DMS53 treated with DMSO at 0.1 percent for 48 hours (cell line): ENCODE measurements around the gene PLXNA1.

Source experiments
- DNase-seq: peaks from one replicate; lab custom pipeline; 2025; ENCODE audit not compliant: unreplicated experiment; lab: John Stamatoyannopoulos, UW

Gene PLXNA1

DNA sequence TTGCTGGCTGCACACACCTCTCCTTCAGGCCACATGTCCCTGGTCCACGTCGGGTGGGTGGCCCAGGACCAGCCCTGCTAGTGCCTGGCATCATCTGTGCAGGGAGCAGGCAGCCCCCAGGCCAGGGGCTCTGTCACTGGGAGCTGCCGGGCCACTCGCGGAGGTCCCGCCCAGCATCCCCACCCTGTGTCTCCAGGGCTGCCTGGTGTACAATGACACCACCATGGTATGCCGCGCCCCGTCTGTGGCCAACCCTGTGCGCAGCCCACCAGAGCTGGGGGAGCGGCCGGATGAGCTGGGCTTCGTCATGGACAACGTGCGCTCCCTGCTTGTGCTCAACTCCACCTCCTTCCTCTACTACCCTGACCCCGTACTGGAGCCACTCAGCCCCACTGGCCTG, 34.3 kb downstream of the PLXNA1 start:
- no peak for DNase-seq

GRCh38 chr3:127017781-127018180, 34.9 kb downstream of the PLXNA1 start:
- DNase-seq = no peak

DNA sequence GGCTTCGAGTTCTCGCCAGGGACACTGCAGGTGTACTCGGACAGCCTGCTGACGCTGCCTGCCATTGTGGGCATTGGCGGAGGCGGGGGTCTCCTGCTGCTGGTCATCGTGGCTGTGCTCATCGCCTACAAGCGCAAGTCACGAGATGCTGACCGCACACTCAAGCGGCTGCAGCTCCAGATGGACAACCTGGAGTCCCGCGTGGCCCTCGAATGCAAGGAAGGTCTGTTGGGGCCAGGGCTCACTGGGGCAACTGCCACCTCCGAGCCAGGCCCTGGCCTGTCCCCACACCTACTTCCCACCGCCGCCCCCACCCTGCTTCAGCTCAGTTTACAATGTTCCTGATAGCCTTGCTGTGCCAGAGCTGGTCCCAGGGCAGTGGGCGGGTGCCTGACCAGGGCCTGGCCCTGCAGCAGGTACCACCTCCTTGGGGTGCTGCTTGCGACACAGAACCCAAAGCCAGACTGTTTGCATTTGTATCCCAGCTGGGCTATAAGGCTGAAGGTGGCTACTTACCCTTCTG, 35.5 kb downstream of the PLXNA1 start:
- DNase-seq = no peak

DNA sequence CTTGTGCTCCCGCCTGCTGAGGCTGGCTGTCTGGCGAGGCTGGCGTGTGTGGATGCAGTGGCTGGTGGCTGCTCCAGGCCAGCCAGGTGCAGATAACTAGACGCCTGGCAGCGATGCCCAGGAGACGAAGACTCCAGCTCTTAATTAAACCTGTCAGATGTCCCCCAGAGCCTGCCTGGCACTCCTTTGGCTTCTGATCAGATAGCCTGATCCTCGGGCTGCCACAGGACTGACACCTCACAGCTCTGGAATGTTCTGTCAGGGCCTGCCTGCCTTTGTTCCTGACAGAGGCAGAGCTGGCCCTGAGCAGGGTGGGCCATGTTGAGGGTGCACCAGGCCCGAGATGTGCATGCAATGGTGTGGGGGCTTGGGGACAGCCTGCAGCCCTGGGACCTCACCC, 36.5 kb downstream of the PLXNA1 start:
- no peak for DNase-seq

DNA sequence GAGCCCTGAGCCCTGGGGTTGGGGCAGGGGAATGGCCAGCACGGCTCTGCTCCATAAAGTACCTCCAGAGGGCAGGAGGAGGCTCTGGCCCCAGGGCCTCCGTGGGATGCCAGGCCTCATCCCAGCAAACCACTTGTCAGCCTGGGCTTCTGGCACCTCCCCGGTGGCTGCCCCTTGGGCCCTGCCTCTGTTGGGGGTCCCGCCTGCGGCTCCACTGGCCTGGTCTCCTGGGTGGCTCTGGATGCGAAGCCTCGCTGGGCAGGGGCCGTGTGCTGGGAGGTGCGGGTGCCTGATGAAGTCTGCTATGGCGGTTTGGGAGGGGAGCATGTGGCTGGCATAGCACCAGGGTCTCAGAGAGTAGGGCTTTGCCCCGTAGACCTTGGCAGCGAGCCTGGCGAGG, 37.6 kb downstream of the PLXNA1 start:
- no peak for DNase-seq

DNA sequence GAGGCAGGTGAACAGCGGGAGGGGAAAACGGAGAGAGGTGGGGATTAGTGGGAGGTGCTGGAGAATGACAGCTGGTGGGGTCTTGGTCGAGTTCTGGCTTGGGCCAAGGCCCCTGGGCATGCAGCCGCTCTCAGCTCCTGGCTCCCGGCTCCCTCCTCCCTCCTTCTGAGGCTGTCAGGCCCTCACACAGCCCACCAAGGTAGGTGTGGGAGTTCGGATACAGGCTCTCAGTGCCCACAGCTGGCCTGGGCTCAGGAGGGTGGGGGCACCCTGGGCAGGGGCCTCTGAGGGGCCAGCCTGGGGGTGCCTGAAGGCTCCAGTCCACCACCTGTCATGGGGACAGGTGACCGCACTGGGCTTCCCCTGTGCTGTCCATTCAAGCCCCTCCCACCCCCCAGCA, 39.9 kb downstream of the PLXNA1 start:
- DNase-seq = no peak

DNA sequence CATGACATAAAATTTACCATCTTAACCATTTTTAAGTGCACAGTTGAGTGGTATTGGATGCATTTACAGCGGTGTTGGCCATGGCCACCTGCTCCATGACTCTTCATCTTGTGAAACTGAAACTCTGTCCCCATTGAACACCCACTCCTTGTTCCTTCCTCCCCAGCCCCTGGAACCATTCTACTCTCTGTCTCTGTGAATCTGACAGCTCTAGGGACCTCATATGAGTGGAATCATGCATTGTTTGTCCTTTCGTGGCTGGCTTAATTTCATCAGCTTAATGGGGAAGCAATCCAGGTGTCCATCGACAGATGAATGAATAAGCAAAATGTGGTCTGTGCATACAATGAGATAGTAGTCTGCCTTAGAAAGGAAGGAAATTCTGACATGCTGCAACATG, 42.5 kb downstream of the PLXNA1 start:
- no peak for DNase-seq

GRCh38 chr3:127026036-127026435, 43.1 kb downstream of the PLXNA1 start:
- no peak for DNase-seq

GRCh38 chr3:127026661-127027060, 43.7 kb downstream of the PLXNA1 start:
- DNase-seq = no peak

- no peak for DNase-seq
Measured at GRCh38 chr3:127027061-127027735, 44.3 kb downstream of the PLXNA1 start.

- no peak for DNase-seq
Measured at GRCh38 chr3:127027811-127028548, 45.1 kb downstream of the PLXNA1 start.

GRCh38 chr3:127028781-127029657, 46.1 kb downstream of the PLXNA1 start:
- no peak for DNase-seq

- DNase-seq = no peak
Measured at GRCh38 chr3:127029658-127030507, 47.0 kb downstream of the PLXNA1 start.

GRCh38 chr3:127030508-127031412, 47.8 kb downstream of the PLXNA1 start:
- no peak for DNase-seq

- no peak for DNase-seq
Measured at GRCh38 chr3:127031413-127031810, 48.5 kb downstream of the PLXNA1 start.

DNA sequence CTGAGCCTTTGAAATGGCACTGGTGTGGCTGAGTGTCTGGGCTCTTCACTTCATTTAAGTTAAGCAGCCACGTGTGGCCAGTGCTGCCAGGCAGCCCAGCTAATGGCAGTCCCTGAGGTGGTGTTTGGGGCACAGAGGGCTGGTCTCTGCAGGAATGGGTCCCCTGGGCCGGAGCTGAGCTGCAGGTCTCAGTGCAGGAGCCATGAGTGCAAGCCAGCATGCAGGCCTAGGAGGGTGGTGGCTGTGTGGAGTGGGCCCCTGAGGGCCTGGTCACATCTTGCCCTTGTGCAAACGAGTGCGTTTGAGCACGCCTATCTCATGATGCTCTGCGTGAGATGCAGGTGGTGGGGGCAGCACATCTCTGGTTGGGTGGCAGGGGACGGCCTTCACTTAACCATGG, 48.9 kb downstream of the PLXNA1 start:
- DNase-seq = no peak

DNA sequence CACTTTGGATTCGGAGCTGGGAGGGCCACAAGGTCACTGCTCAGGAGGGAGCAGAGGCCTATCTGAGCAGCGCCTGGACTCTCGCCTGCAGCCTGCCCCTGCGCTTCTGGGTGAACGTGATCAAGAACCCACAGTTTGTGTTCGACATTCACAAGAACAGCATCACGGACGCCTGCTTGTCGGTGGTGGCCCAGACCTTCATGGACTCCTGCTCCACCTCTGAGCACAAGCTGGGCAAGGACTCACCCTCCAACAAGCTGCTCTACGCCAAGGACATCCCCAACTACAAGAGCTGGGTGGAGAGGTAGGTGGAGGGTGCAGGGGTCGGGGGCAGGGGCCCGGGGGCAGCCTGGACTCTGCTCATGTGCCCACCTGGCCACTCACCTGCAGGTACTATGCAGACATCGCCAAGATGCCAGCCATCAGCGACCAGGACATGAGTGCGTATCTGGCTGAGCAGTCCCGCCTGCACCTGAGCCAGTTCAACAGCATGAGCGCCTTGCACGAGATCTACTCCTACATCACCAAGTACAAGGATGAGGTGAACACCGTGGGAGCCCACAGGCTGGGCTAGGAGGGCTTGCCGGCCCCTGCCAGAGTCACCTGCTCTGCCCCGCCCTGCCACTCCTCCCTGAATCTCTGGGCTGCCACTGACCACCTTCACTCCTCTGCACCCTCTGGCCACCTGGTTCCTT, 49.5 kb downstream of the PLXNA1 start:
- DNase-seq = no peak
